KOPT-K1 (cell line): ENCODE data around the gene JRKL.
"Not testable (repeated sequence)": the region's sequence is repeated elsewhere in the genome, so short reads cannot be mapped to it uniquely, and the experiment has no call there.

Source experiments
- H3K27ac ChIP-seq: fragments of 200-600 bp; sonication (generic); 2 replicates; pipeline ENCODE4 v1.5.1; 2016; ENCODE audit warnings: antibody characterized with exemption, mild to moderate bottlenecking, low read depth, low read length; ENCODE audit not compliant: poor library complexity, severe bottlenecking
- H3K36me3 ChIP-seq: fragments of 200-600 bp; sonication (generic); 2 replicates; pipeline ENCODE4 v1.5.1; 2017; ENCODE audit warnings: antibody characterized with exemption, mild to moderate bottlenecking, low read length, moderate library complexity; ENCODE audit not compliant: insufficient read depth
- H3K9me3 ChIP-seq: fragments of 200-600 bp; sonication (generic); 2 replicates; pipeline ENCODE4 v1.5.1; 2017; ENCODE audit warnings: antibody characterized with exemption, low read length, mild to moderate bottlenecking; ENCODE audit not compliant: insufficient read depth, poor library complexity, severe bottlenecking

The JRKL gene

DNA sequence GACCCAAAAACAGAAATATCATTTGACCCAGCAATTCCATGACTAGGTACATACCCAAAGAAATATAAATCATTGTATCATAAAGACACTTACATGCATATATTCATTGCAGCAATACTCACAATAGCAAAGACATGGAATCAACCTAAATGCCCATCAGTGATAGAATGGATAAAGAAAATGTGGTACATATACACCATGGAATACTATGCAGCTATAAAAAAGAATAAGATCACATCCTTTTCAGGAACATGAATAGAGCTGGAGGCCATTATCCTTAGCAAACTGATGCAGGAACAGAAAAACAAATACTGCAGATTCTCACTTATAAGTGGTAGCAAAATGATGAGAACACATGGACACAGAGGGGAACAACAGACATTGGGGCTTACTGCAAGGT is 42.8 kb downstream of the JRKL start:
- not testable (repeated sequence) for H3K36me3 ChIP-seq, H3K27ac ChIP-seq, H3K9me3 ChIP-seq
